Measurements from ENCODE around the gene MORC1. TPM values are rescaled to one million over a fixed set of nuclear protein-coding genes. Genes with fewer than 3 reads are reported as not detected.

The MORC1 gene
- total RNA-seq, 2 donors from 2014 or later, result not detected

DNA sequence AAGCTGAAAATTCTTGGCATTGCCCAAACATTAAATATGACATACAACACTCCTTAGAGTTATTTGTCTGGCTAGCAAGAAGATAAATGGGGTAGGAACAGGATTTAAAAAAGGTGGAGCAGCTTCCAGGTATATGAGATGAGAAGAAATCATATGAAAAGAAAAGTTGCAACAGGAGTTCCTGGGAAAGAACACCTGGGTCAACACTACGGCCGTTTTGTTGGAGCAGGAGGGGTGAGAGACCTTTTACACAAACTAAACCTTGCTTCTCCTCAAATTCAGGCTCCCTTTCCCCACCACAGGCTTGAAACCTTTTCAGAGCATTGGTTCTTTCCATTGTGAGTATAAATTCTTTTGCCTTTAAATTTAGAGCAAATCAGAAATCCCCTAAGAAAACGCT, 145.5 kb downstream of the MORC1 start:
- no peak for TF ChIP-seq CTCF (IDR thresholded peaks at IDR 0.05)

DNA sequence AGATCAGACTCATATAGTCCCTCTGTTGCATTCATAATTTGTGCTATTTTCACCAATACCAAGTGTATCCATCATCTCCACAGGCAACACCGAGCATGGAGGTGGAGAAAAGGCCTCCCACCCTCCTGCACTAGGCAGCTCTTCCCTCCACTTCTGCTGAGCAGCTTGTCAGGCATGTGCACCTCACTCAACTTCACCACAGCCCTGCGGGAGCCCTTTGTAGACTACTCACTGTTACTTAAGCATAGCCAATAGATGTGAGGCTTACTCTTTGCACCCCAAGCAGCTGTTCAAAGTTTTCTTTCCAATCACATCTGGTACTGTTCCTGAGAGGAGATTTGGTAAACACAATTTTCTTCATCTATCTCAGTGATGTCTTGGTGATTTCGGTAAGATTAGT, 147.4 kb downstream of the MORC1 start:
- Histone ChIP-seq H3K27me3 (replicated peaks; ENCODE audit: insufficient read depth) (no peaks in the 10 kb centered on the region), H3K36me3 (no peaks in the 10 kb centered on the region), H3K9me3 (no peaks in the 10 kb centered on the region), H3K4me3 (no peak overlapping the region), H3K4me1 (ENCODE audit: control insufficient read depth in 1 of 2, low read depth in 2 of 2) (no peaks in the 10 kb centered on the region), H3K27ac (no peak overlapping the region)
- ATAC-seq (ENCODE audit: insufficient number of reproducible peaks, low FRiP score, low read depth) (no peak), DNase-seq (ENCODE audit: low spot score) (no peak)
- TF ChIP-seq CTCF (IDR thresholded peaks at IDR 0.05), result no peak

More for the DNA sequence above, 145.5 kb downstream of the MORC1 start:
- no peaks in the 10 kb centered on the region for H3K27me3 ChIP-seq (replicated peaks; ENCODE audit: insufficient read depth)
- H3K36me3 ChIP-seq, result no peaks in the 10 kb centered on the region
- no peak for ATAC-seq (ENCODE audit: insufficient number of reproducible peaks, low FRiP score, low read depth)
- H3K27ac ChIP-seq, result no peak overlapping the region
- H3K4me1 ChIP-seq (ENCODE audit: control insufficient read depth in 1 of 2, low read depth in 2 of 2), result no peaks in the 10 kb centered on the region
- no peak for DNase-seq (ENCODE audit: low spot score)
- no peak overlapping the region for H3K4me3 ChIP-seq
- H3K9me3 ChIP-seq, result no peaks in the 10 kb centered on the region

DNA sequence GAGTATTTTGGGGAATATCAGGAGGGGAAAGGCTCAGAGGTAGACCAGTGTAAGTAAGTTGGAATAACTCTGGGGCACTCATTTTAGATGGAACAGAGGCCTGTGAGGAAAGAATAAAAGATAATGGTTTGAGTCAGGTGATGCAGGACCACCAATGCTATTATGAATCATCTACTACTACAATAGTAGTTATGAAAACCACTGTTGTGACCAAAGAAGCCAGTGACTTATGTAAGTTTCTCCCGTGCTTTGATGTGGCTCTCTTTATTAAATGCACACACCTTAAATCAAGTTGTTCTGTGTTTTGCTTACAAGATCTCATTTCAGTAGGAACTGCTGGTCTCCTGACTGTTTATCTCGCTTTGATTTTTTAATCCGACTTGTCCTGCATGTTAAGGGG, 151.2 kb downstream of the MORC1 start:
- Histone ChIP-seq H3K9me3 (no peaks in the 10 kb centered on the region), H3K4me1 (ENCODE audit: control insufficient read depth in 1 of 2, low read depth in 2 of 2) (no peaks in the 10 kb centered on the region), H3K36me3 (no peaks in the 10 kb centered on the region), H3K27ac (no peak overlapping the region), H3K4me3 (no peak overlapping the region), H3K27me3 (replicated peaks; ENCODE audit: insufficient read depth) (no peaks in the 10 kb centered on the region)
- DNase-seq (ENCODE audit: low spot score), result no peak
- ATAC-seq (ENCODE audit: insufficient number of reproducible peaks, low FRiP score, low read depth), result no peak
- no peak for TF ChIP-seq CTCF (IDR thresholded peaks at IDR 0.05)

DNA sequence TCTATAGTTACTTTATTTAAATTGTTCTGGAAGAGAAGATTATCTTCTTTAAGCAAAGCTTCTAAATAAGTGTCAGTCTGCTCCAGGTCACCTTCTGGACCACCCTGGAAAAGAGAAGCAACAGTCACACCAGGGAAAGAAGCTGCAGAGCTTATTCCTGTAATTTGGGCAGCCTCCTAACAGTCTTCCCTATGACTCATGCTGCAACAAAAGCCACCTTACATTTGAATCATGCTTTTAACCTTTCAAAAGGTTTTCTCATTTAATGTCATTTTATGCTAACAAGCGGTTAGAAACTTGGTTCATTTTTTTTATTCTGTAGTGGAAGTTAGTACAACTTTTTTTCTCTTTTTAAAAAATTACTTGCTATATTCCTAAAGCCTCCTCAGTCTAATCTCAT, 158.9 kb downstream of the MORC1 start:
- DNase-seq (ENCODE audit: low spot score) (no peak), ATAC-seq (ENCODE audit: insufficient number of reproducible peaks, low FRiP score, low read depth) (no peak)
- Histone ChIP-seq H3K4me1 (ENCODE audit: control insufficient read depth in 1 of 2, low read depth in 2 of 2) (no peaks in the 10 kb centered on the region), H3K9me3 (no peaks in the 10 kb centered on the region), H3K27me3 (replicated peaks; ENCODE audit: insufficient read depth) (no peaks in the 10 kb centered on the region), H3K36me3 (no peaks in the 10 kb centered on the region), H3K27ac (no peak overlapping the region), H3K4me3 (no peak overlapping the region)
- no peak for TF ChIP-seq CTCF (IDR thresholded peaks at IDR 0.05)

DNA sequence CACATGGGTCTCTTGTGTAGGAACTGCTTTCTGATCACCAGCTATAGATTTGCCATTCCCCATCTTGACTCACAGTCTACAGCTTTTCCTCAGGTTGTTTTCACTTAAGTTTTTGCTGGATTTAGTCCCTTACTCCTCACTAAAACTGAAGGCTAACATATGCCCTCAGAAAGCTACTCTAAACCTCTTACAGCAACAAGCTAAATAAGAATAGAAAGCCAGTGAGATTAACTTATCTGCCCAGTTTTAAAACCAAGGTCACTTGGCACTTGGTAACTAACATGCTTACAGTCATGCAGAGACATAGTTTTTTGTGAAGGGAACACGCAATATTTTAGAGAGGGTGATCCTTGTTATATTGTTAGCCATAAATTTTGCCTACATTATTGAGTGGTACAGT, 164.2 kb downstream of the MORC1 start, which contains the start of gene GUCA1C:
Gene GUCA1C (minus strand): TSS at position 180 of the 400 bp plus-strand sequence. CDS start 117 bp downstream, at position 63.
- Histone ChIP-seq H3K4me1 (ENCODE audit: control insufficient read depth in 1 of 2, low read depth in 2 of 2) (no peaks in the 10 kb centered on the region), H3K9me3 (no peaks in the 10 kb centered on the region), H3K4me3 (no peak within 1 kb of the TSS), H3K36me3 (no peaks in the 10 kb centered on the region), H3K27me3 (replicated peaks; ENCODE audit: insufficient read depth) (no peaks in the 10 kb centered on the region), H3K27ac (no peak within 1 kb of the TSS)
- ATAC-seq (ENCODE audit: insufficient number of reproducible peaks, low FRiP score, low read depth), result no peak
- TF ChIP-seq CTCF (IDR thresholded peaks at IDR 0.05), result no peak
- no peak for DNase-seq (ENCODE audit: low spot score)
